Endothelial cell of umbilical vein (primary cell): ENCODE measurements around the gene MAP4K4. TPM values are rescaled to one million over a fixed set of nuclear protein-coding genes. Genes with fewer than 3 reads are reported as not detected.

Experiments
- BruUV-seq: library from RNA; stranded (reverse); fragments of 400-500 nt; replicated peaks from 2 replicates; lab custom pipeline; 2021; lab: Mats Ljungman, UMichigan
- CTCF ChIA-PET: fragments of 300-600, 350-600 bp; sonication (Branson Sonifier 250); formaldehyde crosslinking; loops from one replicate; lab custom pipeline; 2021; ENCODE audit warnings: antibody characterized with exemption, inconsistent platforms; lab: Charles Lee
- POLR2A ChIA-PET: fragments of 300-600, 350-600 bp; sonication (Branson Sonifier 250); formaldehyde crosslinking; loops from one replicate; lab custom pipeline; 2021; ENCODE audit warnings: antibody characterized with exemption, inconsistent platforms; lab: Charles Lee
- DNase-seq: peaks from one replicate; pipeline ENCODE4 v3.0.0-alpha.2; 2011; ENCODE audit warnings: low read depth, low spot score
- FAIRE-seq: peaks from 2 replicates; lab custom pipeline; 2011; peaks lifted over from hg19 to GRCh38; lab: Jason Lieb, UNC
- H2AFZ ChIP-seq: 2 replicates; pipeline ENCODE4 v1.6.0; 2012; ENCODE audit warnings: low read depth, low read length, control low read depth, inconsistent platforms
- H3K27ac ChIP-seq: 2 replicates; pipeline ENCODE4 v1.5.1; 2011; ENCODE audit warnings: low read depth, mild to moderate bottlenecking, control low read depth, low read length, moderate library complexity; ENCODE audit not compliant: insufficient read depth
- H3K27me3 ChIP-seq, 2 experiments: 2 replicates each; pipeline versions ENCODE4 v1.6.0 to v1.6.1; 2011; ENCODE audit warnings: low read length in 2 of 2, mixed read lengths in 1 of 2; ENCODE audit not compliant: control insufficient read depth in 2 of 2, insufficient read depth in 2 of 2
- H3K36me3 ChIP-seq, 2 experiments: 2 replicates in 1 of 2; 3 replicates in 1 of 2; pipeline ENCODE4 v1.5.1; 2011; ENCODE audit warnings: low read length in 2 of 2, mild to moderate bottlenecking in 1 of 2, moderate library complexity in 1 of 2; ENCODE audit not compliant: control insufficient read depth in 2 of 2, insufficient read depth in 2 of 2; ENCODE audit errors: extremely low read depth in 1 of 2
- H3K4me1 ChIP-seq: 3 replicates; pipeline ENCODE4 v1.5.1; 2011; ENCODE audit warnings: mild to moderate bottlenecking, low read length; ENCODE audit not compliant: control insufficient read depth, insufficient read depth; ENCODE audit errors: extremely low read depth
- H3K4me2 ChIP-seq: 2 replicates; pipeline ENCODE4 v1.6.1; 2011; ENCODE audit warnings: low read length, control low read depth, mixed read lengths; ENCODE audit not compliant: insufficient read depth
- H3K4me3 ChIP-seq, 3 experiments: fragments of 200-600 bp in 1 of 3; sonication (generic), shearing (Covaris generic) in 1 of 3; replicated peaks in 1 of 3; 2 replicates each; pipeline ENCODE4 v1.5.1; 2011 to 2016; ENCODE audit warnings: control low read depth in 3 of 3, low read length in 3 of 3, mild to moderate bottlenecking in 2 of 3, inconsistent platforms in 1 of 3, low read depth in 1 of 3, moderate library complexity in 1 of 3; ENCODE audit not compliant: insufficient read depth in 1 of 3
- H3K79me2 ChIP-seq: 2 replicates; pipeline ENCODE4 v1.6.0; 2012; ENCODE audit warnings: low read length, inconsistent platforms; ENCODE audit not compliant: control insufficient read depth, insufficient read depth
- H3K9ac ChIP-seq: replicated peaks from 2 replicates; pipeline ENCODE3; 2011; ENCODE audit warnings: low read length, control low read depth; ENCODE audit not compliant: insufficient read depth; ENCODE audit errors: extremely low read depth
- H3K9me1 ChIP-seq: replicated peaks from 3 replicates; pipeline ENCODE4 v1.6.0; 2011; ENCODE audit warnings: mild to moderate bottlenecking, low read length; ENCODE audit not compliant: control insufficient read depth, insufficient read depth; ENCODE audit errors: extremely low read depth
- H3K9me3 ChIP-seq: replicated peaks from 2 replicates; pipeline ENCODE4 v1.5.1; 2012; ENCODE audit warnings: low read length, inconsistent platforms; ENCODE audit not compliant: control insufficient read depth, insufficient read depth
- H4K20me1 ChIP-seq: replicated peaks from 2 replicates; pipeline ENCODE3; 2011; ENCODE audit warnings: mild to moderate bottlenecking, low read length; ENCODE audit not compliant: control insufficient read depth, insufficient read depth; ENCODE audit errors: extremely low read depth
- CTCF ChIP-seq, 2 donors: IDR thresholded peaks; 1 replicate in 1 of 2; 2 replicates in 1 of 2; pipeline ENCODE4 v1.5.1; 2011; ENCODE audit warnings: low read length in 2 of 2, mild to moderate bottlenecking in 2 of 2, moderate library complexity in 2 of 2, control low read depth in 1 of 2, inconsistent platforms in 1 of 2, low read depth in 1 of 2; ENCODE audit not compliant: insufficient read depth in 1 of 2; ENCODE audit errors: extremely low read depth in 1 of 2
- EZH2 ChIP-seq: IDR thresholded peaks from 2 replicates; pipeline ENCODE4 v1.6.1; 2012; ENCODE audit warnings: borderline replicate concordance, low read depth, mild to moderate bottlenecking, moderate library complexity, low read length, inconsistent platforms; ENCODE audit not compliant: severe bottlenecking
- FOS ChIP-seq: IDR thresholded peaks from 2 replicates; pipeline ENCODE4 v1.6.1; 2011; ENCODE audit warnings: mild to moderate bottlenecking, low read length, moderate library complexity, borderline replicate concordance; ENCODE audit not compliant: insufficient read depth
- GATA2 ChIP-seq: IDR thresholded peaks from 2 replicates; pipeline ENCODE4 v1.7.0; 2011; ENCODE audit warnings: low read depth, mild to moderate bottlenecking, moderate library complexity, mixed read lengths, low read length; ENCODE audit not compliant: insufficient read length, insufficient read depth
- JUN ChIP-seq: IDR thresholded peaks from 2 replicates; pipeline ENCODE4 v1.6.1; 2011; ENCODE audit warnings: borderline replicate concordance, low read depth; ENCODE audit not compliant: insufficient read length, insufficient read depth
- MAX ChIP-seq: IDR thresholded peaks from 2 replicates; pipeline ENCODE4 v1.6.1; 2011; ENCODE audit not compliant: insufficient read depth, insufficient read length
- MYC ChIP-seq: IDR thresholded peaks from one replicate; pipeline ENCODE4 v1.6.1; 2011; ENCODE audit warnings: mild to moderate bottlenecking, low read depth, low read length
- POLR2A ChIP-seq: IDR thresholded peaks from 2 replicates; pipeline ENCODE4 v1.6.1; 2012; ENCODE audit warnings: low read depth, mild to moderate bottlenecking, control low read depth, low read length
- POLR2AphosphoS5 ChIP-seq: IDR thresholded peaks from 2 replicates; pipeline ENCODE4 v1.6.1; 2012; ENCODE audit warnings: low read depth, mild to moderate bottlenecking, control low read depth, low read length, moderate library complexity; ENCODE audit not compliant: insufficient read depth
- dilution Hi-C: fragments of 300-500 bp; cut with MboI; formaldehyde crosslinking; loops from one replicate; pipeline ENCODE4 v1.15.0; 2019; ENCODE audit warnings: low sequenced_read_pairs; ENCODE audit not compliant: extremely low pct_ligation_motif_present
- intact Hi-C: fragments of 100-400 bp; cut with micrococcal nuclease; formaldehyde crosslinking; loops from one replicate; pipeline ENCODE4 v1.10.0; 2022
- polyA plus RNA-seq, 4 experiments: library from polyadenylated mRNA; depleted of rRNA in 3 of 4; stranded (reverse) in 3 of 4; unstranded in 1 of 4; fragments of >200 nt; gene quantifications; 2 replicates each; pipeline versions ENCODE4 v1.2.1 to v1.2.3, GENCODE V29; 2011 to 2012; ENCODE audit warnings: missing spikeins in 1 of 4
- total RNA-seq: library from RNA; stranded (reverse); gene quantifications from 2 replicates; pipeline ENCODE4 v1.2.3, GENCODE V29; 2021

The MAP4K4 gene
- total and polyA plus RNA-seq, 2 donors (not counting 3 experiments of a cell fraction or from before 2014, with no cell fraction given), result 79.4 to 269 TPM

DNA sequence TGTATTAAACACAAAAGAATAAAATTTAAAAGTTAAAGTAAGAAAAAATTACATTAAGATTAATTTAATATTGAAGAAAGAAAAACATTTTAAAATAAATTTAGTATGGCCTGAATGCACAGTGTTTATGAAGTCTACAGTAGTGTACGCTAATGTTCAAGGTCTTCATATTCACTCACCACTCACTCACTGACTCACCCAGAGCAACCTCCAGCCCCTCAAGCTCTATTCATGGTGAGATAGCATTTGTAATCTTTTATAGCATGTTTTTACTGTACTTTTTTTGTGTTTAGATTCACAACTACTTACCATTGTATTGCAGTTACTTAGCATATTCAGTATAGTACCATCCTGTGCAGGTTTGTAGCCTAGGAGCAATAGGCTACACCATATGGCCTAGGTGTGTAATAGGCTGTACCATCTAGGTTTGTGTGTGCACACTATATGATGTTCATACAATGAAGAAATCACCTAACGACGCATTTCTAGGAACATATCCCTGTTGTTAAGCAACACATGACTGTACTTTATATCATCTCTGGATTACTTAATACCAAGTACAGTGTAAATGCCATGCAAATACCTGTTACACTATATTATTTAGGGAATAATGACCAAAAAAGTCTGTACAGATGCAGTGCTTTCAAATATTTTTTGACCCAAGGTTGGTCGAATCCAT is 150.3 kb downstream of the MAP4K4 start:
- peaks cover 21% of the 10 kb centered on the region for H3K4me1 ChIP-seq
- H2AFZ ChIP-seq, result no peak overlapping the region
- H3K27me3 ChIP-seq, result no peaks in the 10 kb centered on the region
- dilution Hi-C loops (no loop called here), intact Hi-C loops (no loop called here)
- BruUV-seq, result no TSS peak
- H3K9me1 ChIP-seq, result no peaks in the 10 kb centered on the region
- no peaks in the 10 kb centered on the region for H3K9me3 ChIP-seq
- peaks cover 68% of the 10 kb centered on the region for H3K79me2 ChIP-seq
- H3K36me3 ChIP-seq, result peaks cover 10 to 31% of the 10 kb centered on the region in 2 experiments
- POLR2A ChIA-PET, result no interaction called here
- H3K4me2 ChIP-seq, result no peak overlapping the region
- no peak overlapping the region for H3K9ac ChIP-seq
- CTCF ChIA-PET, result interaction anchor here (0.8 to 1.5 kb wide), 2 partner anchors 16 to 506 kb away, joined by 4 to 9 read pairs; no protein-coding TSS in a partner anchor
- DNase-seq, result no peak
- TF ChIP-seq EZH2 (no peak), MAX (no peak), POLR2A (no peak), FOS (no peak), POLR2AphosphoS5 (no peak), MYC (no peak), GATA2 (no peak), CTCF (IDR thresholded peaks at IDR 0.05; ENCODE audit: extremely low read depth in 1 of 2, insufficient read depth in 1 of 2, low read depth in 1 of 2, low read length in 2 of 2) (no peak), JUN (no peak)
- no peaks in the 10 kb centered on the region for H4K20me1 ChIP-seq
- FAIRE-seq, result no peak
- H3K27ac ChIP-seq, result no peak overlapping the region
- H3K4me3 ChIP-seq, result no peak overlapping the region
